ENCODE data around the gene MCCD1. TPM values are rescaled to one million over a fixed set of nuclear protein-coding genes. Genes with fewer than 3 reads are reported as not detected.

Gene MCCD1
- total and polyA plus RNA-seq, 2 of the 13 experiments (the other 11 are each of a cell fraction or from before 2014, with no cell fraction given) = 0.15 TPM; not detected in 1

GRCh38 chr6:31541658-31542521, 13.1 kb downstream of the MCCD1 start, which contains the start of gene DDX39B (continued):
- peak; percentile 78 for TF ChIP-seq ZMYM4 (CRISPR knock-in tag; IDR thresholded peaks at IDR 0.05)
- no peak for TF ChIP-seq TCF7 (IDR thresholded peaks at IDR 0.05; ENCODE audit: low read depth)
- TF ChIP-seq ZNF549 (CRISPR knock-in tag; IDR thresholded peaks at IDR 0.05) = no peak
- peak; percentile 85 for TF ChIP-seq ZBTB20 (CRISPR knock-in tag; IDR thresholded peaks at IDR 0.05; ENCODE audit: borderline replicate concordance, low read depth)
- peak; percentile 85; the same call in 1 of the 2 replicates for TF ChIP-seq ZNF235 (CRISPR knock-in tag; IDR thresholded peaks at IDR 0.05; ENCODE audit: borderline replicate concordance)
- TF ChIP-seq ZNF207 (IDR thresholded peaks at IDR 0.05; ENCODE audit: borderline replicate concordance) = no peak
- TF ChIP-seq PAXIP1 (CRISPR knock-in tag; conservative IDR thresholded peaks at IDR 0.05) = peak; percentile 54; the same call in 1 of the 2 replicates
- TF ChIP-seq NR2C2 (CRISPR knock-in tag; IDR thresholded peaks at IDR 0.05; ENCODE audit: borderline replicate concordance) = peak; percentile 76
- no peak for TF ChIP-seq ATF3 (CRISPR knock-in tag; IDR thresholded peaks at IDR 0.05)
- no peak for TF ChIP-seq ZNF780A (CRISPR knock-in tag; IDR thresholded peaks at IDR 0.05)
- peak; percentile 82 for TF ChIP-seq GABPA (IDR thresholded peaks at IDR 0.05; ENCODE audit: low read depth, low read length)
- peak; percentile 97 for TF ChIP-seq GABPA (CRISPR knock-in tag; IDR thresholded peaks at IDR 0.05; ENCODE audit: low read depth)
- peak; percentile 93 for TF ChIP-seq THAP11 (CRISPR knock-in tag; IDR thresholded peaks at IDR 0.05)
- peak; percentile 84 for TF ChIP-seq ZNF720 (CRISPR knock-in tag; IDR thresholded peaks at IDR 0.05)
- TF ChIP-seq ZNF552 (CRISPR knock-in tag; IDR thresholded peaks at IDR 0.05; ENCODE audit: borderline replicate concordance) = no peak
- TF ChIP-seq KDM5A (IDR thresholded peaks at IDR 0.05; ENCODE audit: borderline replicate concordance, low read length) = peak; percentile 87
- peak; percentile 12; the same call in 1 of the 2 replicates for TF ChIP-seq ZBTB14 (CRISPR knock-in tag; IDR thresholded peaks at IDR 0.05)
- no peak for TF ChIP-seq ZBTB46 (CRISPR knock-in tag; IDR thresholded peaks at IDR 0.05; ENCODE audit: borderline replicate concordance)
- TF ChIP-seq DBP (CRISPR knock-in tag; IDR thresholded peaks at IDR 0.05; ENCODE audit: not compliant biosample characterization) = peak; percentile 84
- TF ChIP-seq PPARG (CRISPR knock-in tag; conservative IDR thresholded peaks at IDR 0.05) = peak; percentile 30; the same call in 1 of the 2 replicates

Data from HepG2 (cell line).